ENCODE data around the gene CASR.
"Not testable (repeated sequence)": the region's sequence is repeated elsewhere in the genome, so short reads cannot be mapped to it uniquely, and the experiment has no call there.

Gene CASR

DNA sequence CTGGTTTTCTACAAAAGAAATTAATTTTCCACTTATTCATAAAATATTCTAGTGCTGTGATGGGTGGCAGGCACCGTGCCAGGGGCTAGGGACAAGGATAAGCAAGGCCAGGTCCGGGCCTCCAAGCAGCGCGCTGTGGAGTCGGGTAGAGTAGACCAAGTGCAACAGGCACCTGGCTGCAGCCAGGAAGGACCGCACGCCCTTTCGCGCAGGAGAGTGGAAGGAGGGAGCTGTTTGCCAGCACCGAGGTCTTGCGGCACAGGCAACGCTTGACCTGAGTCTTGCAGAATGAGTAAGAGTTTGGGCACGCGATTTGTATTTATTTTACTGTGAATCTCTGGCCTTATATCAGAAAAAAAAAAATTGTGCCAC lies at the start of gene CASR:
Gene CASR, plus strand, starts transcription at position 148 of the 372 bp plus-strand sequence. CDS start 70,522 bp downstream, outside the sequence.
- no peak for DNase-seq (ENCODE audit: low read depth)

GRCh38 chr3:122146466-122146865 lies 37.0 kb upstream of the CASR start:
- no peak for DNase-seq (ENCODE audit: low read depth)

GRCh38 chr3:122148941-122149627 lies 34.4 kb upstream of the CASR start:
- DNase-seq (ENCODE audit: low read depth): no peak

- DNase-seq (ENCODE audit: low read depth): no peak
Observed at GRCh38 chr3:122151480-122151879, 32.0 kb upstream of the CASR start.

- DNase-seq (ENCODE audit: low read depth): not testable (repeated sequence)
Observed at GRCh38 chr3:122164983-122165382, 18.5 kb upstream of the CASR start.

DNA sequence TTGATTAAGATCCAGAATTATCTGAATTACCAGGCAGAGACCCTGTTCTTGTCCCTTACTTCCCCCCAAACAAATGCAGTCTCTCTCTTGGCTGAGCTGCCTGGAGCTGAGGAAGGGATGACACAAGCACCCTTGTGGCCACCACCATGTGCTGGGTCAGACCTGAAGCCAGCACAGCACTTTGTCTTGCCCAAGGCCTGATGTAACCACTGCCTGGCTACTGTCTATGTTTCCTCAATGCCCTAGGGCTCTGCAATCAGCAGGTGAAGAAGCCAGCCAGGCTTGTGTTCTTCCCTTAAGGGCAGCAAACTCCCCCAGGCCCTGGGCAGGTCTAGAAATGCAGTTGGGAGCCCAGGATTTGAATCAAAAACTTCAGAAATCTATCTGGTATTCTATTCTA lies 15.8 kb upstream of the CASR start:
- DNase-seq (ENCODE audit: low read depth): no peak

GRCh38 chr3:122168044-122168443 lies 15.4 kb upstream of the CASR start:
- DNase-seq (ENCODE audit: low read depth): no peak

GRCh38 chr3:122169911-122170310 lies 13.6 kb upstream of the CASR start:
- DNase-seq (ENCODE audit: low read depth): no peak

- DNase-seq (ENCODE audit: low read depth): not testable (repeated sequence)
Observed at GRCh38 chr3:122171361-122171760, 12.1 kb upstream of the CASR start.

DNA sequence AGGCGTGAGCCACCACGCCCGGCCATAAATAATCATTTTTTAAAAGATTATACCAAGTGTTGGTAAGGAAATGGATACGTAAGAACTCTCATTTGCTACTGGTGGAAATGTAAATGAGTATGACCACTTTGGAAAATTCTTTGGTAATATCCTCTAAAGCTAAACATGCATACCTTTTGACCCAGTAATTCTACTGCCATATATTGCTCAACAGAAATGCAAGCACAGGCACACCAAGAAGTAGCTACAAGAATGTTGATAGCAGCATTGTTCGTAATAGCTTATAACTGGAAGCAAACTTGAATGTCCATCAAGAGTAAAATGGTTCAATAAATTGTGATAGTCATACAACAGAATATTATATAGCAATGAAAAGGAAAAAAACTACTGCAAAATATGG lies 4.8 kb upstream of the CASR start:
- no peak for DNase-seq (ENCODE audit: low read depth)

DNA sequence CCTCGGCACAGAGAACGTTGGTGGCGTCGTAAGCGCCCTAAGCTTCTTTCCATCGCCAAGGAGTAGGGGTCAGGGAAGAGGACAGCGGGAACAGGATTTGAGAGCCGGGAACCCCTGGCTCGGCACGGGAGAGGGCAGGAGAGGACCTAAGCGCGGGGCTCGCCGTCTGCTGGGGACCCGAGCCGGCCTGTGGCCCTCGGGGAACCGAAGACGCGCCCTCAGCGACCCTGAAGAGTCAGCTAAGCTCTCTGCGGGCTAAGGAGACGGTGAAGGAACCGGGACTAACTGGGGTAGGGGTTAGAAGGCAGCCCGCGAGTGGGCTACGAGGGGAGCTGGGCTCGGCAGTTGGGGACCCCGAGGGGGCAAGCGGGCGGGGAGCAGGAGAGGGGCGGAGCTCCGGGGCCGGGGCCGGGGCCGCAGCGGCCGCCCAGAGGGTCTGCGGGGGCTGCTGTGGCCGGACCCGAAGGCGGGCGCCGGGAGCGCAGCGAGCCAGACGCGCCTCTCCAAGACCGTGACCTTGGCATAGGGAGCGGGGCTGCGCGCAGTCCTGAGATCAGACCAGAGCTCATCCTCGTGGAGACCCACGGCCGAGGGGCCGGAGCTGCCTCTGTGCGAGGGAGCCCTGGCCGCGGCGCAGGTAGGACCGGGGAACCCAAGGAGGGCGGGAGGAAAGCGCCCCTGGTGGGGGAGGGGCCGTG lies 574 bp downstream of the CASR start:
- DNase-seq (ENCODE audit: low read depth): no peak

- no peak for DNase-seq (ENCODE audit: low read depth)
Observed at GRCh38 chr3:122184591-122184929, 1.1 kb downstream of the CASR start.

GRCh38 chr3:122186372-122186771 lies 2.9 kb downstream of the CASR start:
- DNase-seq (ENCODE audit: low read depth): no peak

- DNase-seq (ENCODE audit: low read depth): no peak
Observed at GRCh38 chr3:122188737-122189136, 5.3 kb downstream of the CASR start.

- DNase-seq (ENCODE audit: low read depth): no peak
Observed at GRCh38 chr3:122189357-122189756, 5.9 kb downstream of the CASR start.

DNA sequence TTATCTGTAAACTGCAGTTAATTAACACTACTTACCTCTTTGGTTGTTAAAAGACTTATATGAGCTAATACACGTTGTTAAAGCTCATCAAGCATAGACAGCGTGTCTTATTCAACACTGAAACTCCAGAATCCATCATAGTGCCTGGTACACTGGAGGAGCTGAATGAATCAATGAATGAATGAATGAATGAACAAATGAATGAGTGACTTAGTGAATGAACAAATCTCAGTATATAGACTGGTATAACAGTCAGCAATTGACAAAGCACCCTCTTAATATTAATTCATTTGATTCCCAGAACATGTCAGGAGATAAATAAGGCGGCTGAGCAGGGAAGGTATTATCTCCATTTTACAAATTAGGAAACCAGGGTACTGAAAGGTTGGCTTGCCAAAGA lies 7.1 kb downstream of the CASR start:
- DNase-seq (ENCODE audit: low read depth): no peak

DNA sequence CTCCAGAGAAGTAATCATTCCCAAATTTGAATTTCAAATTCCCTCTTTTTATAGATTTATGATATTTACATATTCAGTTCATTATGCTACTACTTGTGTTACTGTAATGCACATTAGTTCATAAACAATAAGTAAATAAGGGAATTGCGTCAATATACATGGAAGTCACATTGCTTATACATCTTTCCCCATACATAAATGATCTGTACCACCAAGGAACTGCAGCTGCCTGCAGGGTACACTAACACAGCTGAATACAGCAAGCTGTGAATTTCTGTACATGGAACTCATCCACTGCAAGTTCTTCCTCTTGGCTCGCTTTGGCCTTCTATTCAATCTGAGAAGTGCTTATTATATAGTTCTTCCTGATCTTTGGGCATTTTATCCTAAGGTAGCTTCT lies 15.5 kb downstream of the CASR start:
- DNase-seq (ENCODE audit: low read depth): no peak

- no peak for DNase-seq (ENCODE audit: low read depth)
Observed at GRCh38 chr3:122199552-122199951, 16.1 kb downstream of the CASR start.

- no peak for DNase-seq (ENCODE audit: low read depth)
Observed at GRCh38 chr3:122200661-122201060, 17.2 kb downstream of the CASR start.

DNA sequence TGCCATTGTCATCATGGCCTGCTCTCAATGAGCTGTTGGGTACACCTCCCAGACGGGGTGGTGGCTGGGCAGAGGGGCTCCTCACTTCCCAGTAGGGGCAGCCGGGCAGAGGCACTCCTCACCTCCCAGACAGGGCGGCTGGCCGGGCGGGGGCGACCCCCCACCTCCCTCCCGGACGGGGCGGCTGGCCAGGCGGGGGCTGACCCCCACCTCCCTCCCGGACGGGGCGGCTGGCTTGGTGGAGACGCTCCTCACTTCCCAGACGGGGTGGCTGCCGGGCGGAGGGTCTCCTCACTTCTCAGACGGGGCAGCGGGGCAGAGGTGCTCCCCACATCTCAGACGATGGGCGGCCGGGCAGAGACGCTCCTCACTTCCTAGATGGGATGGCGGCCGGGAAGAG lies 18.0 kb downstream of the CASR start:
- not testable (repeated sequence) for DNase-seq (ENCODE audit: low read depth)

- no peak for DNase-seq (ENCODE audit: low read depth)
Observed at GRCh38 chr3:122208579-122208978, 25.1 kb downstream of the CASR start.

GRCh38 chr3:122213650-122214049 lies 30.2 kb downstream of the CASR start:
- DNase-seq (ENCODE audit: low read depth): no peak

DNA sequence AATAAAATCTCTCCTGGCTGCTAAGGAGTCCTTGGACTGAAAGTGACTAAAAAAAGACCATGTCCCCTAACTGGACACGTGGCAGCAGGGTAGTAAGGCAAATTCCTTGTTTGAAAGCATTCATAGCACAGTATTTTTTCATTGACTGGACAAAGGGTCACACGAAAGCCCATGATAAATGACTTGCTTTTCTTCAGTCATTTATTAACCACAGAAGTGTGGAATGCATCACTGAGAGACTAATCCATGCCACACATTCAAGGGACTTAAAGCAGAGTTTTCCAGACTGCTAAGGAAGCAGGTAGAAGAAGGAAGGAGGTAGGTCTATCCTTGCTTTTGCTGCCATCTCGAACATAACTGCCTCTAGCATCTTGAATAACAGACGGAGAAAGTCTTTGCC lies 31.2 kb downstream of the CASR start:
- DNase-seq (ENCODE audit: low read depth): no peak
